ENCODE results near the gene NXF2B.
"Not testable (repeated sequence)": the region's sequence is repeated elsewhere in the genome, so short reads cannot be mapped to it uniquely, and the experiment has no call there.

GRCh38 chrX:102478765-102479164 lies 39.0 kb upstream of the NXF2B start:
- not testable (repeated sequence) for TF ChIP-seq CTCF (conservative IDR thresholded peaks at IDR 0.05; ENCODE audit: low read depth, low read length); EZH2 (IDR thresholded peaks at IDR 0.05; ENCODE audit: low read length, unreplicated experiment)
